HepG2 (cell line): ENCODE results near the gene SPG7. TPM values are rescaled to one million over a fixed set of nuclear protein-coding genes. Genes with fewer than 3 reads are reported as not detected.

Experiments
- ATAC-seq: fragments of 200-7000 bp; cut with Tn5 transposase; 3 replicates; pipeline ENCODE4 v1.9.1; 2020; ENCODE audit warnings: mild to moderate bottlenecking, moderate library complexity
- BruUV-seq: library from RNA; stranded (reverse); fragments of 400-500 nt; replicated peaks from 2 replicates; lab custom pipeline; 2021; lab: Mats Ljungman, UMichigan
- CTCF ChIA-PET: fragments of 300-600 bp; formaldehyde crosslinking; extraction: SDS; loops from one replicate; lab custom pipeline; 2021; ENCODE audit warnings: low total read pairs, inconsistent platforms, low intra/inter-chr PET ratio; lab: Yijun Ruan, JAX
- POLR2A ChIA-PET: fragments of 350-600 bp; sonication (Branson Sonifier 250); formaldehyde crosslinking; loops from one replicate; lab custom pipeline; 2020; ENCODE audit warnings: antibody characterized with exemption, inconsistent platforms; lab: Yijun Ruan, JAX
- DNase-seq: peaks from one replicate; pipeline ENCODE4 v3.0.0-alpha.2; 2015; ENCODE audit warnings: low spot score
- FAIRE-seq: peaks from 3 replicates; lab custom pipeline; 2011; peaks lifted over from hg19 to GRCh38; lab: Jason Lieb, UNC
- H2AFZ ChIP-seq: one replicate; pipeline ENCODE4 v1.6.1; 2011; ENCODE audit warnings: low read length, inconsistent platforms
- H3K27ac ChIP-seq: fragments of 300-600 bp; 3 replicates; pipeline ENCODE4 v1.8.0; 2011; ENCODE audit warnings: mixed run types, mild to moderate bottlenecking, mixed read lengths, low read length, inconsistent platforms; ENCODE audit not compliant: insufficient read depth; ENCODE audit errors: extremely low read length
- H3K27me3 ChIP-seq, 2 experiments: fragments of 200-600 bp in 1 of 2; 2 replicates in 1 of 2; 3 replicates in 1 of 2; pipeline versions ENCODE4 v1.6.0 to v1.8.0; 2011; ENCODE audit warnings: low read length in 2 of 2, mild to moderate bottlenecking in 2 of 2, moderate library complexity in 2 of 2, inconsistent platforms in 1 of 2; ENCODE audit not compliant: insufficient read depth in 2 of 2, control insufficient read depth in 1 of 2
- H3K36me3 ChIP-seq, 2 experiments: fragments of 200-600 bp in 1 of 2; replicated peaks in 1 of 2; 2 replicates in 1 of 2; 3 replicates in 1 of 2; pipeline versions ENCODE4 v1.5.1 to v1.8.0; 2011; ENCODE audit warnings: low read length in 2 of 2, inconsistent platforms in 1 of 2; ENCODE audit not compliant: insufficient read depth in 2 of 2, control insufficient read depth in 1 of 2
- H3K4me1 ChIP-seq: 2 replicates; pipeline ENCODE4 v1.5.1; 2012; ENCODE audit warnings: low read length, inconsistent platforms; ENCODE audit not compliant: insufficient read depth
- H3K4me2 ChIP-seq: 2 replicates; pipeline ENCODE4 v1.6.0; 2011; ENCODE audit warnings: low read depth, low read length, inconsistent platforms
- H3K4me3 ChIP-seq, 3 experiments: fragments of 200-600 bp in 1 of 3; sonication (generic), shearing (Covaris generic) in 1 of 3; replicated peaks in 1 of 3; 2 replicates each; pipeline ENCODE4 v1.5.1; 2011 to 2016; ENCODE audit warnings: low read length in 3 of 3, inconsistent platforms in 2 of 3, low read depth in 2 of 3, mild to moderate bottlenecking in 2 of 3, control low read depth in 1 of 3, mixed read lengths in 1 of 3; ENCODE audit not compliant: insufficient read depth in 1 of 3
- H3K79me2 ChIP-seq: one replicate; pipeline ENCODE4 v1.6.1; 2011; ENCODE audit warnings: low read length, inconsistent platforms; ENCODE audit not compliant: insufficient read depth
- H3K9ac ChIP-seq: 2 replicates; pipeline ENCODE4 v1.6.0; 2011; ENCODE audit warnings: mild to moderate bottlenecking, low read depth, low read length, inconsistent platforms; ENCODE audit not compliant: insufficient read depth
- H3K9me3 ChIP-seq: 2 replicates; pipeline ENCODE4 v1.5.1; 2012; ENCODE audit warnings: mild to moderate bottlenecking, low read length
- H4K20me1 ChIP-seq: 2 replicates; pipeline ENCODE4 v1.6.0; 2011; ENCODE audit warnings: inconsistent platforms, mild to moderate bottlenecking, low read length, moderate library complexity; ENCODE audit not compliant: insufficient read depth
- AKNA ChIP-seq: sonication (generic); formaldehyde crosslinking; IDR thresholded peaks from 2 replicates; pipeline ENCODE4 v1.4.0; 2020; ENCODE audit warnings: missing genetic modification reagents, borderline replicate concordance
- ARNTL ChIP-seq: sonication (generic); formaldehyde crosslinking; IDR thresholded peaks from 2 replicates; pipeline ENCODE4 v1.4.0; 2020; ENCODE audit warnings: mild to moderate bottlenecking, missing genetic modification reagents
- JUNB ChIP-seq: sonication (generic); formaldehyde crosslinking; IDR thresholded peaks from 2 replicates; pipeline ENCODE4 v1.8.0; 2022; ENCODE audit warnings: missing genetic modification reagents, mild to moderate bottlenecking, borderline replicate concordance
- NR2C2 ChIP-seq: sonication (generic); formaldehyde crosslinking; IDR thresholded peaks from 2 replicates; pipeline ENCODE4 v1.4.0; 2020; ENCODE audit warnings: missing genetic modification reagents, mild to moderate bottlenecking, moderate library complexity, borderline replicate concordance
- POLR2A ChIP-seq, 2 experiments: IDR thresholded peaks; 2 replicates each; pipeline ENCODE4 v1.6.1; 2011; ENCODE audit warnings: low read depth in 2 of 2, low read length in 2 of 2, mild to moderate bottlenecking in 1 of 2, moderate library complexity in 1 of 2; ENCODE audit not compliant: insufficient read depth in 1 of 2
- TCF7 ChIP-seq: sonication (generic); IDR thresholded peaks from 2 replicates; pipeline ENCODE4 v1.6.1; 2016; ENCODE audit warnings: antibody characterized with exemption, low read depth
- ZFP82 ChIP-seq: sonication (generic); formaldehyde crosslinking; IDR thresholded peaks from 2 replicates; pipeline ENCODE4 v1.5.1; 2020; ENCODE audit warnings: mild to moderate bottlenecking, missing genetic modification reagents, borderline replicate concordance
- ZKSCAN8 ChIP-seq: IDR thresholded peaks from 2 replicates; pipeline ENCODE4 v1.6.1; 2016; ENCODE audit warnings: borderline replicate concordance, missing genetic modification reagents, missing compliant biosample characterization
- ZNF121 ChIP-seq: sonication (generic); formaldehyde crosslinking; IDR thresholded peaks from 2 replicates; pipeline ENCODE4 v1.5.0; 2020; ENCODE audit warnings: mild to moderate bottlenecking, missing genetic modification reagents
- ZNF230 ChIP-seq: sonication (generic); formaldehyde crosslinking; IDR thresholded peaks from 2 replicates; pipeline ENCODE4 v1.4.0; 2020; ENCODE audit warnings: mild to moderate bottlenecking, missing genetic modification reagents
- ZNF275 ChIP-seq: sonication (generic); formaldehyde crosslinking; IDR thresholded peaks from 2 replicates; pipeline ENCODE4 v1.8.0; 2022; ENCODE audit warnings: missing genetic modification reagents, mild to moderate bottlenecking, inconsistent platforms, borderline replicate concordance
- ZNF614 ChIP-seq: IDR thresholded peaks from 2 replicates; pipeline ENCODE4 v1.6.1; 2018; ENCODE audit warnings: missing biosample characterization, missing genetic modification reagents, inconsistent platforms, borderline replicate concordance
- ZNF777 ChIP-seq: sonication (generic); formaldehyde crosslinking; IDR thresholded peaks from 2 replicates; pipeline ENCODE4 v1.4.0; 2020; ENCODE audit warnings: missing genetic modification reagents
- WGBS: methylation state at CpG from one replicate; pipeline ENCODE4 v1.1.6; 2017; ENCODE audit warnings: low lambda C conversion rate; 5-methylcytosine and 5-hydroxymethylcytosine counted together
- in situ Hi-C: cut with HindIII; loops from 2 replicates; pipeline ENCODE4 v1.10.0; 2017; ENCODE audit warnings: low pct_unique_long_range_greater_than_20kb; ENCODE audit not compliant: extremely low pct_ligation_motif_present
- intact Hi-C: fragments of 100-400 bp; cut with micrococcal nuclease; formaldehyde crosslinking; loops from one replicate; pipeline ENCODE4 v1.10.0; 2022; ENCODE audit not compliant: unreplicated experiment
- polyA plus RNA-seq, 8 experiments: library from polyadenylated mRNA; depleted of rRNA in 3 of 8; stranded (reverse) in 7 of 8; unstranded in 1 of 8; fragments of >200 nt; fragmentation: Illumina TruSeq in 4 of 8; extraction: Trizol in 4 of 8; gene quantifications; 2 replicates each; pipeline versions ENCODE4 v1.2.1 to v1.2.3, GENCODE V29; 2011 to 2016; ENCODE audit warnings: low read depth in 4 of 8, missing spikeins in 1 of 8, mixed read lengths in 1 of 8; ENCODE audit not compliant: insufficient read depth in 1 of 8
- total RNA-seq, 5 experiments: library from RNA; depleted of rRNA; stranded (reverse); fragments of >200 nt; fragmentation: Illumina TruSeq; extraction: Trizol; gene quantifications; 2 replicates each; pipeline ENCODE4 v1.2.3, GENCODE V29; 2016; ENCODE audit warnings: low read depth in 1 of 5

Gene SPG7
- total and polyA plus RNA-seq, 2 of the 13 experiments (the other 11 are each of a cell fraction or from before 2014, with no cell fraction given), result 66.0 to 136 TPM

DNA sequence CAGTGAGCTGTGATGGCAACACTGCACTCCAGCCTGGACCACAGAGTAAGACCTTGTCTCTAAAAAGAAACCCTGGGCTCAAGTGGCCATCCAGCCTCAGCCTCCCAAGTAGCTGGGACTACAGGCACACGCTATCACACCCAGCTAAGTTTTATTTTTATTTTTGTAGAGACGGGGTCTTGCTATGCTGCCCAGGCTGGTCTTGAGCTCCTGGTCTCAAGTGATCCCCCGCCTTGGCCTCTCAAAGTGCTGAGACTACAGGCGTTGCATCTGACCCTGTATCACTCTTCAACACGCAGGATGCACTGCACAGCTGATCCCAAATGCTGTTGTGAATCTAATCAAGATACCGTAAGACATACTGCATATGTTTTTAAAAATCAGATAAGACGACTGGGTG lies 40.8 kb upstream of the SPG7 start:
- Histone ChIP-seq H3K9me3 (no peaks in the 10 kb centered on the region), H2AFZ (no peak overlapping the region), H3K9ac (no peak overlapping the region), H3K27ac (no peak overlapping the region), H3K4me1 (peaks cover 48% of the 10 kb centered on the region), H3K36me3 (peaks cover 0 to 13% of the 10 kb centered on the region in 2 experiments; a peak in 1 of 5 replicates), H3K4me2 (no peak overlapping the region), H4K20me1 (peaks cover 86% of the 10 kb centered on the region), H3K79me2 (peaks cover 87% of the 10 kb centered on the region), H3K4me3 (no peak overlapping the region), H3K27me3 (no peaks in the 10 kb centered on the region)
- FAIRE-seq (no peak), DNase-seq (no peak), ATAC-seq (no peak)
- BruUV-seq, result no TSS peak
- CTCF ChIA-PET, result no interaction called here
- in situ Hi-C loops (no loop called here), intact Hi-C loops (no loop called here)
- WGBS, result 96% methylated on average over 7 of the region's 7 CpGs
- POLR2A ChIA-PET, result interaction anchor here (0.8 kb wide), 1 partner anchor 10 kb away, joined by 4 read pairs; no protein-coding TSS in a partner anchor
- 0 out of 2 replicates have a peak, but pooled peaks have one; percentile 27 for TF ChIP-seq ZNF230 (CRISPR knock-in tag)
- no peak for TF ChIP-seq ZKSCAN8 (CRISPR knock-in tag)
- TF ChIP-seq ZNF121 (CRISPR knock-in tag), result peak; percentile 83
- TF ChIP-seq ARNTL (CRISPR knock-in tag), result 0 out of 2 replicates have a peak, but pooled peaks have one; percentile 19
- TF ChIP-seq, all 625 proteins: peak for 3

- BruUV-seq, result no TSS peak
- ATAC-seq, result peak; percentile 60
- H3K9ac ChIP-seq, result no peak overlapping the region
- ChIA-PET POLR2A (interaction anchor here (0.9 kb wide), 2 partner anchors 16 to 17 kb away, joined by 4 read pairs; no protein-coding TSS in a partner anchor), CTCF (no interaction called here)
- H4K20me1 ChIP-seq, result peaks cover 96% of the 10 kb centered on the region
- H3K36me3 ChIP-seq, result peaks cover 3 to 20% of the 10 kb centered on the region in 2 experiments; a peak in 4 of 5 replicates
- H3K9me3 ChIP-seq, result no peaks in the 10 kb centered on the region
- no peak overlapping the region for H2AFZ ChIP-seq
- H3K79me2 ChIP-seq, result peaks cover 95% of the 10 kb centered on the region
- peak overlapping the region; percentile 43 for H3K27ac ChIP-seq
- peaks cover 58% of the 10 kb centered on the region for H3K4me1 ChIP-seq
- peak; percentile 51 for DNase-seq
- no peak overlapping the region for H3K4me2 ChIP-seq
- no peak for FAIRE-seq
- in situ Hi-C loops (no loop called here), intact Hi-C loops (no loop called here)
- no peak overlapping the region for H3K4me3 ChIP-seq
- 71% methylated on average over 2 of the region's 2 CpGs for WGBS
- no peaks in the 10 kb centered on the region for H3K27me3 ChIP-seq
- TF ChIP-seq JUNB (CRISPR knock-in tag), result no peak
- 0 out of 2 replicates have a peak, but pooled peaks have one; percentile 28 for TF ChIP-seq ZNF777 (CRISPR knock-in tag)
- TF ChIP-seq AKNA (CRISPR knock-in tag), result no peak
- TF ChIP-seq TCF7, result no peak
- TF ChIP-seq ZNF614 (CRISPR knock-in tag), result peak; percentile 88; the same call in 1 of the 2 replicates
- TF ChIP-seq POLR2A (IDR thresholded peaks at IDR 0.05; ENCODE audit: insufficient read depth in 1 of 2, low read depth in 2 of 2, low read length in 2 of 2), result 0 out of 4 replicates have a peak, but pooled peaks of 1 of the 2 experiments have one; percentile 38
- TF ChIP-seq ZNF275, result no peak
- peak; percentile 50; the same call in 1 of the 2 replicates for TF ChIP-seq NR2C2 (CRISPR knock-in tag)
- TF ChIP-seq ZFP82, result no peak
Measured at GRCh38 chr16:89472711-89473075, 35.5 kb upstream of the SPG7 start.
